Glutamatergic neuron (in vitro differentiated cells): ENCODE results near the gene CAPRIN1. TPM values are rescaled to one million over a fixed set of nuclear protein-coding genes. Genes with fewer than 3 reads are reported as not detected.

Experiments
- DNase-seq: peaks from one replicate; pipeline ENCODE4 v3.0.0; 2022
- H3K27ac Mint-ChIP-seq: one replicate; pipeline ENCODE4 v1.8.0; 2020; ENCODE audit warnings: mild to moderate bottlenecking, mixed read lengths, inconsistent platforms; ENCODE audit not compliant: unreplicated experiment
- H3K27me3 Mint-ChIP-seq: one replicate; pipeline ENCODE4 v1.8.0; 2020; ENCODE audit warnings: mild to moderate bottlenecking, moderate library complexity, mixed read lengths, inconsistent platforms; ENCODE audit not compliant: unreplicated experiment
- H3K36me3 Mint-ChIP-seq: one replicate; pipeline ENCODE4 v1.8.0; 2020; ENCODE audit warnings: mild to moderate bottlenecking, mixed read lengths, inconsistent platforms; ENCODE audit not compliant: unreplicated experiment
- H3K4me1 Mint-ChIP-seq: one replicate; pipeline ENCODE4 v1.8.0; 2020; ENCODE audit warnings: mild to moderate bottlenecking, low read depth, mixed read lengths, inconsistent platforms; ENCODE audit not compliant: unreplicated experiment
- H3K4me3 Mint-ChIP-seq: one replicate; pipeline ENCODE4 v1.8.0; 2020; ENCODE audit warnings: mild to moderate bottlenecking, mixed read lengths, inconsistent platforms; ENCODE audit not compliant: unreplicated experiment
- H3K9me3 Mint-ChIP-seq: one replicate; pipeline ENCODE4 v1.8.0; 2020; ENCODE audit warnings: mild to moderate bottlenecking, moderate library complexity, mixed read lengths, inconsistent platforms; ENCODE audit not compliant: unreplicated experiment
- total RNA-seq: library from RNA; stranded (reverse); fragmentation: NEBNext Ultra II Directional; extraction: Animal tissue kit (Norgen Biotek cat#: 25700); gene quantifications from one replicate; pipeline ENCODE4 v1.2.1, GENCODE V29; 2021; ENCODE audit not compliant: unreplicated experiment
- TF ChIP-seq, protein P1 (sequence below): fragments of 200-600 bp; sonication (generic); IDR thresholded peaks from one replicate; pipeline ENCODE4 v1.5.0; 2021; ENCODE audit not compliant: partially characterized antibody, unreplicated experiment

The CAPRIN1 gene
- total RNA-seq, 1 donor from 2014 or later = 356 TPM

DNA sequence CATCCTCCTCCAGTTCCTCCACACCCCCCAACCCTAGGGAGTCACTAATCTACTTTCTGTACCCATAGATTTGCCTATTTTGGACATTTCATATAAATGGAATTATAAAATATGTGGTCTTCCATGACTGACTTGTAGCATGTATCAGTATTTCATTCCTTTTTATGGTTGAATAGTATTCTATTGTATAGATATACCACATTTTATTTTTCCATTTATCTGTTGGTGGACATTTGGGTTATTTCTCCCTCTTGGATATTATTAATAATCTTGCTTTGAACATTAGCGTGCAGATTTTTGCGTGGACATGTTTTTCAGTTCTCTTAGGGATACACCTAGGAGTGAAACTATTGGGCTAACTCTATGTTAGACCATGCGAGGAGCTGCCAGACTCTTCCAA lies 77.3 kb downstream of the CAPRIN1 start:
- no peak overlapping the region for H3K4me3 Mint-ChIP-seq
- H3K36me3 Mint-ChIP-seq = no peaks in the 10 kb centered on the region
- peaks cover 6% of the 10 kb centered on the region for H3K4me1 Mint-ChIP-seq
- DNase-seq = no peak
- no peaks in the 10 kb centered on the region for H3K27me3 Mint-ChIP-seq
- TF ChIP-seq, protein P1, sequence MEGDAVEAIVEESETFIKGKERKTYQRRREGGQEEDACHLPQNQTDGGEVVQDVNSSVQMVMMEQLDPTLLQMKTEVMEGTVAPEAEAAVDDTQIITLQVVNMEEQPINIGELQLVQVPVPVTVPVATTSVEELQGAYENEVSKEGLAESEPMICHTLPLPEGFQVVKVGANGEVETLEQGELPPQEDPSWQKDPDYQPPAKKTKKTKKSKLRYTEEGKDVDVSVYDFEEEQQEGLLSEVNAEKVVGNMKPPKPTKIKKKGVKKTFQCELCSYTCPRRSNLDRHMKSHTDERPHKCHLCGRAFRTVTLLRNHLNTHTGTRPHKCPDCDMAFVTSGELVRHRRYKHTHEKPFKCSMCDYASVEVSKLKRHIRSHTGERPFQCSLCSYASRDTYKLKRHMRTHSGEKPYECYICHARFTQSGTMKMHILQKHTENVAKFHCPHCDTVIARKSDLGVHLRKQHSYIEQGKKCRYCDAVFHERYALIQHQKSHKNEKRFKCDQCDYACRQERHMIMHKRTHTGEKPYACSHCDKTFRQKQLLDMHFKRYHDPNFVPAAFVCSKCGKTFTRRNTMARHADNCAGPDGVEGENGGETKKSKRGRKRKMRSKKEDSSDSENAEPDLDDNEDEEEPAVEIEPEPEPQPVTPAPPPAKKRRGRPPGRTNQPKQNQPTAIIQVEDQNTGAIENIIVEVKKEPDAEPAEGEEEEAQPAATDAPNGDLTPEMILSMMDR = no peak
- no peak overlapping the region for H3K27ac Mint-ChIP-seq
- H3K9me3 Mint-ChIP-seq = no peaks in the 10 kb centered on the region

DNA sequence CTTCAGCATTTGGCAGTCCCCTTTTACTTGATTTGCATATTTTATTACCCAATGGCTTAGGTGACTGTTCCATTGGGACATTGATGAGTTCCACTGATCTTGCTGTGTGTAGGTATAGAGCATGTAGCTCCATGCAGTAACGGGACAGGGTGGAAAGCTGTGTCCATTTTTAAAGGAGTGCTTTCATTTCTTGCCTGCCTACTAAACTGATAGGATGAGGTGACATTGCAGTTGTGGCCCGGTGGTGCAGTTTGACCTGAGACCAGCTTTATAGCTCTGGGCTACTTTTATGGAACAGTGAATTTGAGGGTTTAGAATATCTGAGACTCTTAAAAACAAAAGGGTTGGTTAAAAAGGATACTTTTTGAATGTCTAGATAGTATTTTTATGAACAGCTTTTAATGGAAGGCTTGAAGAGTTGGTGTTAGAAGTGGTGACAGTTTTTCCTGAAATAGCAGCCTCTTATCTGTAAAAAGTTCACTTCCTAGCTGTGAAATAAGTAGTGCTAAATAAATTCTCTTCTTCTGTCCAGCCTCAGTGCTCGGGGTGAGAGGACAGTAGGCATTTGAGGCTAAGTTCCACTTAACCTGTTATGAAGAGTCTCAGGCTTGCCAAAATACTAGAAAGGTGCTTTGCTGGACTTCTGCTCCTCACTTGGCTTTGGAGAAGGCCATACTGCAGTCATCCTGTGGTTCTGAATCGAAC lies 80.9 kb downstream of the CAPRIN1 start:
- Mint-ChIP-seq H3K4me3 (no peak overlapping the region), H3K36me3 (peaks cover 6% of the 10 kb centered on the region), H3K4me1 (peaks cover 6% of the 10 kb centered on the region), H3K27ac (no peak overlapping the region), H3K9me3 (peaks cover 3% of the 10 kb centered on the region), H3K27me3 (no peaks in the 10 kb centered on the region)
- DNase-seq = no peak
- TF ChIP-seq, protein P1 = no peak

DNA sequence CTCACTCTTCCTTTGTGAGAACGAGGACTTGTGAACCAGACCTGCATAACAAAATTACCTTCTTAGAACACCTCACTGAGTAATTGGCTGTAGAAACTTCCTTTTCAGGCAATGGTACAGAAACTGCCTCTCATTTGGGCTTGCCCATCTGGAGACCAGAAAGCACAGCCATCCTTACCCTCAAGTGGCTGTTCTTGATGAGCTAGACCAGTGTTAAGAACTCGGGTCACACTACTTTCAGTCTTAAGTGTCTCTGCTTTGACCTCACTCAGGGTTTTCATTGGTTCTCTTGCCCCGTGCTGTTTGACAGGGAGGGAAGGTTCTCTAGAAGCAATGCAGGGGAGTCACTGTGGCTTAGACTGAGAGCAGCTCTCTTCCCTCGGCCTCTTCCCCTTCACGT lies 83.2 kb downstream of the CAPRIN1 start:
- H3K9me3 Mint-ChIP-seq = peaks cover 3% of the 10 kb centered on the region
- TF ChIP-seq, protein P1 = no peak
- H3K4me3 Mint-ChIP-seq = no peak overlapping the region
- no peaks in the 10 kb centered on the region for H3K27me3 Mint-ChIP-seq
- peaks cover 6% of the 10 kb centered on the region for H3K4me1 Mint-ChIP-seq
- H3K36me3 Mint-ChIP-seq = peaks cover 6% of the 10 kb centered on the region
- no peak overlapping the region for H3K27ac Mint-ChIP-seq
- DNase-seq = no peak

DNA sequence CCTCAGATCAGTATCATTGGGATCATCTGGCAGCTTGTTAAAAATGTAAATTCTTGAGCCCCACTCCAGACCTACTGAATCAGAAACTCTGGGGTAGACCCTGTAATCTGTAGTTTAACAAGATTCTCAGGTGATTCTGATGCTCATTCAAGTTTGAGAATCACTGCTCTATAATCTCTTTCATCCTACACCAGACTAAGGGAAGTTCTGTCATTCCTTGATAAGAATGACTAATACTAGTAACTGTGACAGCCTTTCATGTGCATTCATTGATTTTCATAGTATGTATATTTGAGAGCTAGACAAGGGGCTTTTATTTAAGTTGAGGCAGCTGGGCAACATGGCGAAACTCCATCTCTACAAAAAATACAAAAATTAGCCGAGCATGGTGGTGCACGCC lies 83.9 kb downstream of the CAPRIN1 start:
- TF ChIP-seq, protein P1 = no peak
- Mint-ChIP-seq H3K4me3 (no peak overlapping the region), H3K36me3 (peaks cover 6% of the 10 kb centered on the region), H3K27ac (no peak overlapping the region), H3K9me3 (peaks cover 3% of the 10 kb centered on the region), H3K4me1 (peaks cover 6% of the 10 kb centered on the region), H3K27me3 (no peaks in the 10 kb centered on the region)
- no peak for DNase-seq

DNA sequence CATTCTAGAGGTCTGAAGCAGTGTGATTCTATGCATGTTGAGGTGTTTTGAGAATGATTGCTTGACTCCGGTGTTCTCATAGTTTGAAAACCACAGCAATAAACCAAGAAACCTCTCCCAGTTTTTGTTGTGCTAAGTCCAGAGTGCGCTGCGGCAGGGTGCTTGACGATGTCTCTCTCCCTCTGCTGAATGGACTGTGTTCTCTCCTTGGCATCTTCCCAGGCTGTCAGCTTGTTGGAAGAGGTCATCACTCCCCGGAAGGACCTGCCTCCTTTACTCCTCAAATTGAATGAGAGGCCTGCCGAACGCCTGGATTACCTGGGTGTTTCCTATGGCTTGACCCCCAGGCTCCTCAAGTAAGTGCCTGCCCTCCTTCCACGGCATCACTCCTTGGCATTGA lies 84.9 kb downstream of the CAPRIN1 start:
- no peak overlapping the region for H3K4me3 Mint-ChIP-seq
- H3K9me3 Mint-ChIP-seq = peaks cover 4% of the 10 kb centered on the region
- TF ChIP-seq, protein P1 = no peak
- DNase-seq = no peak
- H3K27ac Mint-ChIP-seq = no peak overlapping the region
- no peaks in the 10 kb centered on the region for H3K27me3 Mint-ChIP-seq
- H3K4me1 Mint-ChIP-seq = peaks cover 3% of the 10 kb centered on the region
- peaks cover 6% of the 10 kb centered on the region for H3K36me3 Mint-ChIP-seq
